Endothelial cell of umbilical vein (primary cell): ENCODE results near the gene GLI2. TPM values are rescaled to one million over a fixed set of nuclear protein-coding genes. Genes with fewer than 3 reads are reported as not detected.

ENCODE experiments used
- BruUV-seq: library from RNA; stranded (reverse); fragments of 400-500 nt; replicated peaks from 2 replicates; lab custom pipeline; 2021; lab: Mats Ljungman, UMichigan
- CTCF ChIA-PET: fragments of 300-600, 350-600 bp; sonication (Branson Sonifier 250); formaldehyde crosslinking; loops from one replicate; lab custom pipeline; 2021; ENCODE audit warnings: antibody characterized with exemption, inconsistent platforms; lab: Charles Lee
- POLR2A ChIA-PET: fragments of 300-600, 350-600 bp; sonication (Branson Sonifier 250); formaldehyde crosslinking; loops from one replicate; lab custom pipeline; 2021; ENCODE audit warnings: antibody characterized with exemption, inconsistent platforms; lab: Charles Lee
- DNase-seq: peaks from one replicate; pipeline ENCODE4 v3.0.0-alpha.2; 2011; ENCODE audit warnings: low read depth, low spot score
- FAIRE-seq: peaks from 2 replicates; lab custom pipeline; 2011; peaks lifted over from hg19 to GRCh38; lab: Jason Lieb, UNC
- H2AFZ ChIP-seq: 2 replicates; pipeline ENCODE4 v1.6.0; 2012; ENCODE audit warnings: low read depth, low read length, control low read depth, inconsistent platforms
- H3K27ac ChIP-seq: 2 replicates; pipeline ENCODE4 v1.5.1; 2011; ENCODE audit warnings: low read depth, mild to moderate bottlenecking, control low read depth, low read length, moderate library complexity; ENCODE audit not compliant: insufficient read depth
- H3K27me3 ChIP-seq, 2 experiments: 2 replicates each; pipeline versions ENCODE4 v1.6.0 to v1.6.1; 2011; ENCODE audit warnings: low read length in 2 of 2, mixed read lengths in 1 of 2; ENCODE audit not compliant: control insufficient read depth in 2 of 2, insufficient read depth in 2 of 2
- H3K36me3 ChIP-seq, 2 experiments: 2 replicates in 1 of 2; 3 replicates in 1 of 2; pipeline ENCODE4 v1.5.1; 2011; ENCODE audit warnings: low read length in 2 of 2, mild to moderate bottlenecking in 1 of 2, moderate library complexity in 1 of 2; ENCODE audit not compliant: control insufficient read depth in 2 of 2, insufficient read depth in 2 of 2; ENCODE audit errors: extremely low read depth in 1 of 2
- H3K4me1 ChIP-seq: 3 replicates; pipeline ENCODE4 v1.5.1; 2011; ENCODE audit warnings: mild to moderate bottlenecking, low read length; ENCODE audit not compliant: control insufficient read depth, insufficient read depth; ENCODE audit errors: extremely low read depth
- H3K4me2 ChIP-seq: 2 replicates; pipeline ENCODE4 v1.6.1; 2011; ENCODE audit warnings: low read length, control low read depth, mixed read lengths; ENCODE audit not compliant: insufficient read depth
- H3K4me3 ChIP-seq, 3 experiments: fragments of 200-600 bp in 1 of 3; sonication (generic), shearing (Covaris generic) in 1 of 3; replicated peaks in 1 of 3; 2 replicates each; pipeline ENCODE4 v1.5.1; 2011 to 2016; ENCODE audit warnings: control low read depth in 3 of 3, low read length in 3 of 3, mild to moderate bottlenecking in 2 of 3, inconsistent platforms in 1 of 3, low read depth in 1 of 3, moderate library complexity in 1 of 3; ENCODE audit not compliant: insufficient read depth in 1 of 3
- H3K79me2 ChIP-seq: 2 replicates; pipeline ENCODE4 v1.6.0; 2012; ENCODE audit warnings: low read length, inconsistent platforms; ENCODE audit not compliant: control insufficient read depth, insufficient read depth
- H3K9ac ChIP-seq: replicated peaks from 2 replicates; pipeline ENCODE3; 2011; ENCODE audit warnings: low read length, control low read depth; ENCODE audit not compliant: insufficient read depth; ENCODE audit errors: extremely low read depth
- H3K9me1 ChIP-seq: replicated peaks from 3 replicates; pipeline ENCODE4 v1.6.0; 2011; ENCODE audit warnings: mild to moderate bottlenecking, low read length; ENCODE audit not compliant: control insufficient read depth, insufficient read depth; ENCODE audit errors: extremely low read depth
- H3K9me3 ChIP-seq: replicated peaks from 2 replicates; pipeline ENCODE4 v1.5.1; 2012; ENCODE audit warnings: low read length, inconsistent platforms; ENCODE audit not compliant: control insufficient read depth, insufficient read depth
- H4K20me1 ChIP-seq: replicated peaks from 2 replicates; pipeline ENCODE3; 2011; ENCODE audit warnings: mild to moderate bottlenecking, low read length; ENCODE audit not compliant: control insufficient read depth, insufficient read depth; ENCODE audit errors: extremely low read depth
- FOS ChIP-seq: IDR thresholded peaks from 2 replicates; pipeline ENCODE4 v1.6.1; 2011; ENCODE audit warnings: mild to moderate bottlenecking, low read length, moderate library complexity, borderline replicate concordance; ENCODE audit not compliant: insufficient read depth
- GATA2 ChIP-seq: IDR thresholded peaks from 2 replicates; pipeline ENCODE4 v1.7.0; 2011; ENCODE audit warnings: low read depth, mild to moderate bottlenecking, moderate library complexity, mixed read lengths, low read length; ENCODE audit not compliant: insufficient read length, insufficient read depth
- JUN ChIP-seq: IDR thresholded peaks from 2 replicates; pipeline ENCODE4 v1.6.1; 2011; ENCODE audit warnings: borderline replicate concordance, low read depth; ENCODE audit not compliant: insufficient read length, insufficient read depth
- dilution Hi-C: fragments of 300-500 bp; cut with MboI; formaldehyde crosslinking; loops from one replicate; pipeline ENCODE4 v1.15.0; 2019; ENCODE audit warnings: low sequenced_read_pairs; ENCODE audit not compliant: extremely low pct_ligation_motif_present
- intact Hi-C: fragments of 100-400 bp; cut with micrococcal nuclease; formaldehyde crosslinking; loops from one replicate; pipeline ENCODE4 v1.10.0; 2022
- polyA plus RNA-seq, 4 experiments: library from polyadenylated mRNA; depleted of rRNA in 3 of 4; stranded (reverse) in 3 of 4; unstranded in 1 of 4; fragments of >200 nt; gene quantifications; 2 replicates each; pipeline versions ENCODE4 v1.2.1 to v1.2.3, GENCODE V29; 2011 to 2012; ENCODE audit warnings: missing spikeins in 1 of 4
- total RNA-seq: library from RNA; stranded (reverse); gene quantifications from 2 replicates; pipeline ENCODE4 v1.2.3, GENCODE V29; 2021
- TF ChIP-seq, protein P1 (sequence below): IDR thresholded peaks from 2 replicates; pipeline ENCODE4 v1.6.1; 2011; ENCODE audit not compliant: insufficient read depth, insufficient read length

Gene GLI2
- total and polyA plus RNA-seq, 2 donors (not counting 3 experiments of a cell fraction or from before 2014, with no cell fraction given) = 0.13 TPM; not detected in 1

DNA sequence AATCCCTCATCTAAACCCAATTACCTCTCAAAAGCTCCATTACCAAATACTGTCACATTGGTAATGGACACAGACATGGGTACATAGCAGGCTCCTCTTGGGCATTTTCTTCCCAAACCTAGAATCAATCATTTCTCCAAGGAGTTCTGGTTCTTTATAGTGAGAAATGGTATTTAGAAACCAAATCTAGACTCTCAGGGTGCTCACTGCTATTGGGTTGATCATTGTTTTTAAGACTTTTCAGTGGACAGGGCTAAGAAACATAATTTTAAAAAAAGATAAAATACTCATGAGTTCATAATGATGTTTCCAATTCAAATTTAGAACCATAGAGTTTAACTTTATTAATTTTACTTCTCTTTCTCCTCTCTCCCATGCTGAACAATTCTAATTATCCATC is 9.4 kb upstream of the GLI2 start:
- ChIA-PET CTCF (interaction anchor here (0.6 to 1.5 kb wide), 3 partner anchors 9 to 39 kb away, joined by 3 to 5 read pairs (median 3); partner anchors contain the start of gene GLI2), POLR2A (no interaction called here)
- Histone ChIP-seq H3K9ac (no peak overlapping the region), H3K27me3 (peaks cover 7 to 20% of the 10 kb centered on the region in 2 experiments), H3K36me3 (no peaks in the 10 kb centered on the region), H3K9me1 (no peaks in the 10 kb centered on the region), H3K79me2 (no peaks in the 10 kb centered on the region), H3K4me2 (no peak overlapping the region), H2AFZ (no peak overlapping the region), H3K9me3 (no peaks in the 10 kb centered on the region), H3K4me3 (no peak overlapping the region), H4K20me1 (no peaks in the 10 kb centered on the region), H3K27ac (no peak overlapping the region), H3K4me1 (peaks cover 15% of the 10 kb centered on the region)
- FAIRE-seq (no peak), DNase-seq (no peak)
- dilution Hi-C loops (no loop called here), intact Hi-C loops (no loop called here)
- BruUV-seq = no TSS peak
- TF ChIP-seq FOS (no peak), JUN (no peak)
- TF ChIP-seq, protein P1, sequence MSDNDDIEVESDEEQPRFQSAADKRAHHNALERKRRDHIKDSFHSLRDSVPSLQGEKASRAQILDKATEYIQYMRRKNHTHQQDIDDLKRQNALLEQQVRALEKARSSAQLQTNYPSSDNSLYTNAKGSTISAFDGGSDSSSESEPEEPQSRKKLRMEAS = no peak

DNA sequence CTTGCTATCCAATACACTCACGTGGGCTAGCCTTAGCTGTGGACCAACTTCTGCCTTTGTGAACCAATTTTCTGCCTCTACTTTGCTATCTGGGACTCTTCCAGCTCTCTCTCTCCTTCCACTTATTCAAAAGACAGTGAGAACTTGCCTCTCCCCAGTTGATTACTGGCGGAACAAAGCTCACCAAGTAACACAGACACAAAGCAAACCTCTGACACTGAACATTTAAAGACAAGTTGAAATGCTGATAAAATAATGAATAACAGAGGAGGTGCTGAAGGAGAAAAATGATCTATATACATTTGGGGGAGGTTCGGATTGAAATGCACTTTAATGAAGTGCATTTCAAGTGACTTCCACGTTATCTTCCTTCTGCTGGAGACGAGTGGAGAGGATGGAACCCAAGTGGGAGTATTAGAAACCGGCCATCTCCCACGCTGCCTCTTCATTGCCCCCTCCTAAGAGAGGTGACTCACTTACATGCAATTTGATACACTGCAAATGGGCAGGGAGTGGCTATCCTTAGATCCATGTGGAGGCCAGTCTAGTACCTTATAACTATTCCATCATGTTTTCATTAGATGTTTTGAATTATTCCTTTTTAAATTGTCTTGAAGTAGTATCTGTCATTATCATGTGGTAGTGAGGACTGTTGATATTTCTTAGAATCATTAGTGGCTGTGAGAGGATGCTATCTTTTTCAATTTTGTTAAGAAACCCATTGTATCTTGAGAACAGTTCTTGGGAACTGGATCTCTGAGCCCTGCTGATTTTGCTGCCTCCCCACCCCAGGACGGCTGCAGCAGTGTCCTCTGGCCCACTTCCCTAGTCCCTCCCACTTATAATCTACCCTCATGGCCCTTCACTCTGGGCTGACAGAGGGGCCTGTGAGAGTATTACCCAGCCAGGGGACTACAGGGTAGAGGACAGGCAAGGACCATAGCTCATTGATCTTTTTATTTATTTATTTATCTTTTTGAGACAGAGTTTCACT is 6.0 kb upstream of the GLI2 start:
- H3K4me3 ChIP-seq = no peak overlapping the region
- POLR2A ChIA-PET = no interaction called here
- CTCF ChIA-PET = no interaction called here
- intact Hi-C loops (no loop called here), dilution Hi-C loops (no loop called here)
- H3K27me3 ChIP-seq = peaks cover 25 to 47% of the 10 kb centered on the region in 2 experiments
- H3K36me3 ChIP-seq = no peaks in the 10 kb centered on the region
- H3K79me2 ChIP-seq = no peaks in the 10 kb centered on the region
- H3K9me1 ChIP-seq = no peaks in the 10 kb centered on the region
- no peak overlapping the region for H3K9ac ChIP-seq
- no TSS peak for BruUV-seq
- DNase-seq = no peak
- TF ChIP-seq GATA2 = no peak
- TF ChIP-seq, protein P1 = no peak
- TF ChIP-seq FOS = peak; percentile 53
- peak; percentile 37 for FAIRE-seq
- H3K4me1 ChIP-seq = no peaks in the 10 kb centered on the region
- no peaks in the 10 kb centered on the region for H3K9me3 ChIP-seq
- H4K20me1 ChIP-seq = no peaks in the 10 kb centered on the region
- no peak overlapping the region for H3K4me2 ChIP-seq
- no peak overlapping the region for H2AFZ ChIP-seq
- no peak overlapping the region for H3K27ac ChIP-seq
